ENCODE data around the gene ACAN. TPM values are rescaled to one million over a fixed set of nuclear protein-coding genes. Genes with fewer than 3 reads are reported as not detected.

ACAN gene
- polyA plus RNA-seq, 2 donors = 0.04 TPM; not detected in 1

- H3K9me3 ChIP-seq (ENCODE audit: control insufficient read depth in 2 of 2, insufficient read depth in 1 of 2, low read depth in 1 of 2, low read length in 1 of 2) = no peaks in the 10 kb centered on the region
- H3K27ac ChIP-seq (ENCODE audit: low read depth in 2 of 2, low read length in 1 of 2) = no peak overlapping the region
- no peak overlapping the region for H3K4me3 ChIP-seq (ENCODE audit: low read depth in 1 of 2, low read length in 2 of 2)
- peaks cover 0 to 4% of the 10 kb centered on the region in 2 donors for H3K36me3 ChIP-seq (ENCODE audit: control insufficient read depth in 2 of 2, insufficient read depth in 2 of 2, low read length in 1 of 2)
- WGBS, 2 donors = 91 to 93% methylated on average over 21 to 22 of the region's 22 CpGs
- H3K27me3 ChIP-seq (ENCODE audit: control insufficient read depth in 1 of 2, insufficient read depth in 2 of 2, low read length in 2 of 2) = no peaks in the 10 kb centered on the region
- peaks cover 0 to 2% of the 10 kb centered on the region in 2 donors for H3K4me1 ChIP-seq (ENCODE audit: control insufficient read depth in 2 of 2, insufficient read depth in 2 of 2, low read length in 1 of 2)
Observed at GRCh38 chr15:88877906-88878305, 74.7 kb downstream of the ACAN start.

GRCh38 chr15:88878720-88879184, 75.5 kb downstream of the ACAN start:
- no peaks in the 10 kb centered on the region for H3K27me3 ChIP-seq (ENCODE audit: control insufficient read depth in 1 of 2, insufficient read depth in 2 of 2, low read length in 2 of 2)
- H3K9me3 ChIP-seq (ENCODE audit: control insufficient read depth in 2 of 2, insufficient read depth in 1 of 2, low read depth in 1 of 2, low read length in 1 of 2) = no peaks in the 10 kb centered on the region
- peaks cover 0 to 4% of the 10 kb centered on the region in 2 donors for H3K36me3 ChIP-seq (ENCODE audit: control insufficient read depth in 2 of 2, insufficient read depth in 2 of 2, low read length in 1 of 2)
- WGBS, 2 donors = 70 to 83% methylated on average over 18 of the region's 18 CpGs
- H3K4me3 ChIP-seq (ENCODE audit: low read depth in 1 of 2, low read length in 2 of 2) = no peak overlapping the region
- no peak overlapping the region for H3K27ac ChIP-seq (ENCODE audit: low read depth in 2 of 2, low read length in 1 of 2)
- H3K4me1 ChIP-seq (ENCODE audit: control insufficient read depth in 2 of 2, insufficient read depth in 2 of 2, low read length in 1 of 2) = no peaks in the 10 kb centered on the region

GRCh38 chr15:88880944-88881740, 77.9 kb downstream of the ACAN start:
- WGBS, 2 donors = 93 to 96% methylated on average over 31 of the region's 31 CpGs
- no peaks in the 10 kb centered on the region for H3K9me3 ChIP-seq (ENCODE audit: control insufficient read depth in 2 of 2, insufficient read depth in 1 of 2, low read depth in 1 of 2, low read length in 1 of 2)
- H3K36me3 ChIP-seq (ENCODE audit: control insufficient read depth in 2 of 2, insufficient read depth in 2 of 2, low read length in 1 of 2) = peaks cover 0 to 4% of the 10 kb centered on the region in 2 donors
- H3K27me3 ChIP-seq (ENCODE audit: control insufficient read depth in 1 of 2, insufficient read depth in 2 of 2, low read length in 2 of 2) = no peaks in the 10 kb centered on the region
- H3K27ac ChIP-seq (ENCODE audit: low read depth in 2 of 2, low read length in 1 of 2) = no peak overlapping the region
- no peaks in the 10 kb centered on the region for H3K4me1 ChIP-seq (ENCODE audit: control insufficient read depth in 2 of 2, insufficient read depth in 2 of 2, low read length in 1 of 2)
- H3K4me3 ChIP-seq (ENCODE audit: low read depth in 1 of 2, low read length in 2 of 2) = no peak overlapping the region

DNA sequence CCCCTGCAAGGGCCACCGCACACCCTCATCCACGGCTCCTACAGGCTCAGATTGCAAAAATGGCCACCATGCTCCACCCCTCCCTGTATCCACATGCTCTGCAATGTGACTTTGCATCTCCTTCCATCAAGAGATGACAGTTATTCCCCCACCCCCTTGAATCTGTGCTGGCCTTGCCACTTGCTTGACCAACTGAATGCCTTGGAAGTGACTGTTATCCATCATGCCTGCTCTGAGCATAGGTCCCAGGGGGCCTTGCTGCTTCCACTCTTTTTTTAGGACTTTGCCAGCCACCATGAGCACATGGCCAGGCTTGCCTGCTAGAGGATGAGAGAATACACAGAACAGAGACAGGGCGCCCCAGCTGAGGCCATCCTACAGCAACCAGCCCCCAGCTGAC, 78.5 kb downstream of the ACAN start:
- Histone ChIP-seq H3K36me3 (ENCODE audit: control insufficient read depth in 2 of 2, insufficient read depth in 2 of 2, low read length in 1 of 2) (peaks cover 0 to 4% of the 10 kb centered on the region in 2 donors), H3K9me3 (ENCODE audit: control insufficient read depth in 2 of 2, insufficient read depth in 1 of 2, low read depth in 1 of 2, low read length in 1 of 2) (no peaks in the 10 kb centered on the region), H3K27me3 (ENCODE audit: control insufficient read depth in 1 of 2, insufficient read depth in 2 of 2, low read length in 2 of 2) (no peaks in the 10 kb centered on the region), H3K27ac (ENCODE audit: low read depth in 2 of 2, low read length in 1 of 2) (no peak overlapping the region), H3K4me3 (ENCODE audit: low read depth in 1 of 2, low read length in 2 of 2) (no peak overlapping the region), H3K4me1 (ENCODE audit: control insufficient read depth in 2 of 2, insufficient read depth in 2 of 2, low read length in 1 of 2) (no peaks in the 10 kb centered on the region)
- 94 to 98% methylated on average over 3 of the region's 3 CpGs for WGBS, 2 donors

- Histone ChIP-seq H3K4me1 (ENCODE audit: control insufficient read depth in 2 of 2, insufficient read depth in 2 of 2, low read length in 1 of 2) (no peaks in the 10 kb centered on the region), H3K36me3 (ENCODE audit: control insufficient read depth in 2 of 2, insufficient read depth in 2 of 2, low read length in 1 of 2) (no peaks in the 10 kb centered on the region), H3K9me3 (ENCODE audit: control insufficient read depth in 2 of 2, insufficient read depth in 1 of 2, low read depth in 1 of 2, low read length in 1 of 2) (no peaks in the 10 kb centered on the region), H3K27me3 (ENCODE audit: control insufficient read depth in 1 of 2, insufficient read depth in 2 of 2, low read length in 2 of 2) (no peaks in the 10 kb centered on the region), H3K4me3 (ENCODE audit: low read depth in 1 of 2, low read length in 2 of 2) (no peak overlapping the region), H3K27ac (ENCODE audit: low read depth in 2 of 2, low read length in 1 of 2) (no peak overlapping the region)
- WGBS, 2 donors = 79 to 83% methylated on average over 4 of the region's 4 CpGs
Observed at GRCh38 chr15:88882785-88883184, 79.5 kb downstream of the ACAN start.

DNA sequence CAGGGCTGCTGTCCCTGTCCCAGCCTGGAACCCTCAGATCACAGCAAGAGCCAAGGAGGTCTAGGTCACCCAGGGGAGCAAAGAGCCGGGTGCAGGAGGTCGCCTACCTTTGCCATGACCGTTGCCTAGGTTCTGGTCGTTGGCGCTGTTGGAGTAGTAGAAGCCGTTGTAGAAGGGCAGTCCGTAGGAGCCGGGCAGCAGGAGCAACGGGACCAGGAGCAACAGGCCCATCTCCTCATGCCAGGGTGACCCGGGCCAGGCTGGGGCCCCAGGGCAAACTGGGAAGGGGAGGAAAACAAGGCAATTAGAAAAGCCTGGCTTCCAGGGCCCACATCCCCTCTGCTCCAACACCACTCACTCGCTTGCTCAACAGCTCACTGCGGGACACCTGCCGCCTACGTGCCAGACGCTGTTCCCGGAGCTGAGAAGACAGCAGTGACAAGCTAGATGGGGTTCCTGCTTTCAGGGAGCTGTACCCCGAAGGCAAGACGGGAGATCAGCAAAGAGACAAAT, 83.9 kb downstream of the ACAN start:
- Histone ChIP-seq H3K27ac (ENCODE audit: low read depth in 2 of 2, low read length in 1 of 2) (no peak overlapping the region), H3K9me3 (ENCODE audit: control insufficient read depth in 2 of 2, insufficient read depth in 1 of 2, low read depth in 1 of 2, low read length in 1 of 2) (no peaks in the 10 kb centered on the region), H3K36me3 (ENCODE audit: control insufficient read depth in 2 of 2, insufficient read depth in 2 of 2, low read length in 1 of 2) (no peaks in the 10 kb centered on the region), H3K4me3 (ENCODE audit: low read depth in 1 of 2, low read length in 2 of 2) (no peak overlapping the region), H3K4me1 (ENCODE audit: control insufficient read depth in 2 of 2, insufficient read depth in 2 of 2, low read length in 1 of 2) (no peaks in the 10 kb centered on the region), H3K27me3 (ENCODE audit: control insufficient read depth in 1 of 2, insufficient read depth in 2 of 2, low read length in 2 of 2) (no peaks in the 10 kb centered on the region)
- 91 to 92% methylated on average over 18 of the region's 18 CpGs for WGBS, 2 donors

GRCh38 chr15:88888719-88889118, 85.5 kb downstream of the ACAN start:
- WGBS, 2 donors = 87 to 90% methylated on average over 5 of the region's 5 CpGs
- Histone ChIP-seq H3K27me3 (ENCODE audit: control insufficient read depth in 1 of 2, insufficient read depth in 2 of 2, low read length in 2 of 2) (no peaks in the 10 kb centered on the region), H3K36me3 (ENCODE audit: control insufficient read depth in 2 of 2, insufficient read depth in 2 of 2, low read length in 1 of 2) (no peaks in the 10 kb centered on the region), H3K4me3 (ENCODE audit: low read depth in 1 of 2, low read length in 2 of 2) (no peak overlapping the region), H3K9me3 (ENCODE audit: control insufficient read depth in 2 of 2, insufficient read depth in 1 of 2, low read depth in 1 of 2, low read length in 1 of 2) (no peaks in the 10 kb centered on the region), H3K27ac (ENCODE audit: low read depth in 2 of 2, low read length in 1 of 2) (no peak overlapping the region), H3K4me1 (ENCODE audit: control insufficient read depth in 2 of 2, insufficient read depth in 2 of 2, low read length in 1 of 2) (peaks cover 0 to 2% of the 10 kb centered on the region in 2 donors)

DNA sequence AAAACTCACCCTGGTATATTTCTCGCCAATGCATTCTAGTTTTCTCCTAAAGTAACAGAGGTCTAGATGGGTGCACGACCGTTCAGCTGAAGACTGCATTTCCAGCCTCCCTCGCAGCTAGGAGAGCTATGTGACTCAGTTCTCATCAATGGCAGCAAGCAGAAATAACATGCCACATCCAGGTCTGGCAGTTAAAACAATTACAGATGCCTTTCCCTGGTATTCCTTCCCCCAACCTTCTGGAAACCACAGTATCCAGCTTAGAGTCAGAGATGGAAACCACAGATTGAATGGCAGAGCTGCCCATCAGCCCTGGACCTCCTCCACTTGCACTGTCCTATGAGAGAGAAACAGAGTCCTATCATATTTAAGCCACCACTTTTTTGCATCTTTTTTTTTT, 87.3 kb downstream of the ACAN start:
- no peaks in the 10 kb centered on the region for H3K36me3 ChIP-seq (ENCODE audit: control insufficient read depth in 2 of 2, insufficient read depth in 2 of 2, low read length in 1 of 2)
- H3K4me1 ChIP-seq (ENCODE audit: control insufficient read depth in 2 of 2, insufficient read depth in 2 of 2, low read length in 1 of 2) = peaks cover 9 to 11% of the 10 kb centered on the region in 2 donors
- H3K9me3 ChIP-seq (ENCODE audit: control insufficient read depth in 2 of 2, insufficient read depth in 1 of 2, low read depth in 1 of 2, low read length in 1 of 2) = no peaks in the 10 kb centered on the region
- no peaks in the 10 kb centered on the region for H3K27me3 ChIP-seq (ENCODE audit: control insufficient read depth in 1 of 2, insufficient read depth in 2 of 2, low read length in 2 of 2)
- 82 to 88% methylated on average over 4 of the region's 4 CpGs for WGBS, 2 donors
- H3K27ac ChIP-seq (ENCODE audit: low read depth in 2 of 2, low read length in 1 of 2) = no peak overlapping the region
- H3K4me3 ChIP-seq (ENCODE audit: low read depth in 1 of 2, low read length in 2 of 2) = no peak overlapping the region

GRCh38 chr15:88891540-88892254, 88.5 kb downstream of the ACAN start:
- Histone ChIP-seq H3K9me3 (ENCODE audit: control insufficient read depth in 2 of 2, insufficient read depth in 1 of 2, low read depth in 1 of 2, low read length in 1 of 2) (no peaks in the 10 kb centered on the region), H3K36me3 (ENCODE audit: control insufficient read depth in 2 of 2, insufficient read depth in 2 of 2, low read length in 1 of 2) (no peaks in the 10 kb centered on the region), H3K27ac (ENCODE audit: low read depth in 2 of 2, low read length in 1 of 2) (no peak overlapping the region), H3K4me3 (ENCODE audit: low read depth in 1 of 2, low read length in 2 of 2) (no peak overlapping the region), H3K27me3 (ENCODE audit: control insufficient read depth in 1 of 2, insufficient read depth in 2 of 2, low read length in 2 of 2) (no peaks in the 10 kb centered on the region), H3K4me1 (ENCODE audit: control insufficient read depth in 2 of 2, insufficient read depth in 2 of 2, low read length in 1 of 2) (peaks cover 11 to 15% of the 10 kb centered on the region in 2 donors)
- WGBS, 2 donors = 77 to 87% methylated on average over 7 of the region's 7 CpGs
